SK-N-SH (cell line): Measurements from ENCODE around the gene SREBF2. TPM values are rescaled to one million over a fixed set of nuclear protein-coding genes. Genes with fewer than 3 reads are reported as not detected.

Experiments used
- CTCF ChIA-PET: fragments of 300-600, 350-600 bp; formaldehyde crosslinking; extraction: SDS; loops from one replicate; lab custom pipeline; 2021; lab: Yijun Ruan, JAX
- POLR2A ChIA-PET: fragments of 350-600 bp; sonication (Branson Sonifier 250); formaldehyde crosslinking; extraction: SDS; loops from one replicate; lab custom pipeline; 2020; ENCODE audit warnings: antibody characterized with exemption, inconsistent platforms; lab: Yijun Ruan, JAX
- DNase-seq: peaks from one replicate; pipeline ENCODE4 v3.0.0; 2012
- H2AFZ ChIP-seq: fragments of 200-600 bp; sonication (generic); 2 replicates; pipeline ENCODE4 v1.8.1; 2016; ENCODE audit warnings: antibody characterized with exemption, mild to moderate bottlenecking, low read depth
- H3F3A ChIP-seq: fragments of 200-600 bp; sonication (generic); replicated peaks from 2 replicates; pipeline ENCODE3; 2016; ENCODE audit warnings: antibody characterized with exemption, mild to moderate bottlenecking; ENCODE audit not compliant: insufficient read depth
- H3K27ac ChIP-seq, 2 experiments: fragments of 200-500 bp in 1 of 2; fragments of 200-600 bp in 1 of 2; sonication (Bioruptor generic) in 1 of 2; sonication (generic), shearing (Covaris generic) in 1 of 2; 2 replicates each; pipeline versions ENCODE4 v1.5.1 to v1.6.1; 2014 to 2016; ENCODE audit warnings: low read depth in 2 of 2, inconsistent platforms in 1 of 2, low read length in 1 of 2, mild to moderate bottlenecking in 1 of 2, mixed read lengths in 1 of 2
- H3K27me3 ChIP-seq: fragments of 200-600 bp; sonication (generic), shearing (Covaris generic); 2 replicates; pipeline ENCODE4 v1.6.1; 2016; ENCODE audit warnings: mixed run types; ENCODE audit not compliant: insufficient read depth
- H3K36me3 ChIP-seq, 2 experiments: fragments of 200-500 bp in 1 of 2; fragments of 200-600 bp in 1 of 2; sonication (Bioruptor generic) in 1 of 2; sonication (generic) in 1 of 2; replicated peaks in 1 of 2; 2 replicates each; pipeline versions ENCODE3 to v1.5.1; 2014 to 2016; ENCODE audit warnings: low read length in 1 of 2, mild to moderate bottlenecking in 1 of 2; ENCODE audit not compliant: insufficient read depth in 2 of 2, control insufficient read depth in 1 of 2
- H3K4me1 ChIP-seq, 2 experiments: fragments of 200-500 bp in 1 of 2; fragments of 200-600 bp in 1 of 2; sonication (Bioruptor generic) in 1 of 2; sonication (generic), shearing (Covaris generic) in 1 of 2; 2 replicates each; pipeline versions ENCODE4 v1.5.1 to v1.6.1; 2014 to 2016; ENCODE audit warnings: low read depth in 1 of 2, low read length in 1 of 2, mixed run types in 1 of 2; ENCODE audit not compliant: insufficient read depth in 2 of 2, control insufficient read depth in 1 of 2
- H3K4me2 ChIP-seq: fragments of 200-600 bp; sonication (generic), shearing (Covaris generic); 2 replicates; pipeline ENCODE4 v1.6.1; 2017; ENCODE audit warnings: mixed run types
- H3K4me3 ChIP-seq, 2 experiments: fragments of 200-500 bp in 1 of 2; fragments of 200-600 bp in 1 of 2; sonication (Bioruptor generic) in 1 of 2; sonication (generic), shearing (Covaris generic) in 1 of 2; 2 replicates each; pipeline versions ENCODE4 v1.5.1 to v1.8.1; 2014 to 2016; ENCODE audit warnings: low read depth in 2 of 2, inconsistent platforms in 1 of 2, low read length in 1 of 2, mild to moderate bottlenecking in 1 of 2, mixed read lengths in 1 of 2, moderate library complexity in 1 of 2
- H3K79me2 ChIP-seq: fragments of 200-600 bp; sonication (generic); 2 replicates; pipeline ENCODE4 v1.8.1; 2017; ENCODE audit warnings: mild to moderate bottlenecking; ENCODE audit not compliant: insufficient read depth
- H3K9ac ChIP-seq: fragments of 200-600 bp; sonication (generic); 2 replicates; pipeline ENCODE4 v1.6.1; 2017; ENCODE audit warnings: mixed run types
- H3K9me2 ChIP-seq: fragments of 200-600 bp; sonication (generic); 2 replicates; pipeline ENCODE4 v1.6.1; 2017; ENCODE audit warnings: mixed run types
- H3K9me3 ChIP-seq: fragments of 200-600 bp; sonication (generic); 2 replicates; pipeline ENCODE4 v1.6.1; 2017; ENCODE audit warnings: mixed run types, mild to moderate bottlenecking, moderate library complexity
- H4K20me1 ChIP-seq: fragments of 200-600 bp; sonication (generic); 2 replicates; pipeline ENCODE4 v1.6.1; 2017; ENCODE audit warnings: mild to moderate bottlenecking, mixed run types; ENCODE audit not compliant: insufficient read depth
- EZH2phosphoT487 ChIP-seq: fragments of 200-600 bp; sonication (generic); IDR thresholded peaks from 2 replicates; pipeline ENCODE4 v1.6.1; 2017; ENCODE audit warnings: low read depth, mixed run types, mild to moderate bottlenecking, antibody characterized with exemption, moderate library complexity, borderline replicate concordance
- FOSL2 ChIP-seq: IDR thresholded peaks from 2 replicates; pipeline ENCODE4 v1.4.0; 2012; ENCODE audit warnings: low read depth, mild to moderate bottlenecking, moderate library complexity, borderline replicate concordance
- FOXM1 ChIP-seq: IDR thresholded peaks from 2 replicates; pipeline ENCODE4 v1.4.0; 2012; ENCODE audit warnings: low read depth, mild to moderate bottlenecking
- MXI1 ChIP-seq: IDR thresholded peaks from 2 replicates; pipeline ENCODE4 v1.6.1; 2012; ENCODE audit warnings: mild to moderate bottlenecking, low read depth, low read length, improper control_type of control experiment
- NFIC ChIP-seq: IDR thresholded peaks from 2 replicates; pipeline ENCODE4 v1.4.0; 2012; ENCODE audit warnings: borderline replicate concordance
- NRF1 ChIP-seq: IDR thresholded peaks from 2 replicates; pipeline ENCODE4 v1.6.1; 2012; ENCODE audit warnings: low read depth, mild to moderate bottlenecking, low read length
- PBX3 ChIP-seq: IDR thresholded peaks from 2 replicates; pipeline ENCODE4; 2012
- POLR2AphosphoS5 ChIP-seq: IDR thresholded peaks from 2 replicates; pipeline ENCODE4 v1.6.1; 2012; ENCODE audit warnings: low read depth, low read length
- RCOR1 ChIP-seq: fragments of 150-350 bp; IDR thresholded peaks from 2 replicates; pipeline ENCODE4 v1.6.1; 2017; ENCODE audit warnings: antibody characterized with exemption, low read length
- REST ChIP-seq: IDR thresholded peaks from 2 replicates; pipeline ENCODE4 v1.6.1; 2012; ENCODE audit warnings: mild to moderate bottlenecking, low read depth, low read length, moderate library complexity
- RFX5 ChIP-seq: IDR thresholded peaks from 2 replicates; pipeline ENCODE4 v1.6.1; 2012; ENCODE audit warnings: mild to moderate bottlenecking, improper control_type of control experiment, low read length
- RXRA ChIP-seq: IDR thresholded peaks from 2 replicates; pipeline ENCODE4 v1.4.0; 2012; ENCODE audit warnings: low read depth, mild to moderate bottlenecking, borderline replicate concordance
- SMC3 ChIP-seq: IDR thresholded peaks from 2 replicates; pipeline ENCODE4 v1.6.1; 2012; ENCODE audit warnings: low read depth, low read length, improper control_type of control experiment
- TCF12 ChIP-seq: IDR thresholded peaks from 2 replicates; pipeline ENCODE4 v1.4.0; 2012
- TEAD4 ChIP-seq: IDR thresholded peaks from 2 replicates; pipeline ENCODE4 v1.4.0; 2012; ENCODE audit warnings: mild to moderate bottlenecking, borderline replicate concordance; ENCODE audit not compliant: insufficient read depth
- USF2 ChIP-seq: fragments of 150-350 bp; IDR thresholded peaks from 2 replicates; pipeline ENCODE4 v1.6.1; 2017; ENCODE audit warnings: antibody characterized with exemption, low read length, low read depth, borderline replicate concordance
- WGBS: methylation state at CpG from one replicate; pipeline ENCODE4 v1.1.6; 2017; ENCODE audit warnings: low lambda C conversion rate; 5-methylcytosine and 5-hydroxymethylcytosine counted together
- polyA plus RNA-seq, 3 experiments: library from polyadenylated mRNA; depleted of rRNA; stranded (reverse); fragments of >200 nt; gene quantifications; 2 replicates each; pipeline ENCODE4 v1.2.3, GENCODE V29; 2012

The SREBF2 gene
- polyA plus RNA-seq, 1 of the 3 experiments (the other 2 are of a cell fraction): 7.5 TPM

- peak; percentile 24; the same call in 1 of the 2 replicates for TF ChIP-seq NRF1
- TF ChIP-seq FOXM1: no peak
- TF ChIP-seq RFX5: peak; percentile 58; the same call in 1 of the 2 replicates
- TF ChIP-seq SMC3: no peak
- TF ChIP-seq FOSL2: no peak
- peak; percentile 45; the same call in 1 of the 2 replicates for TF ChIP-seq TCF12
- TF ChIP-seq EZH2phosphoT487: no peak
- TF ChIP-seq REST: no peak
- TF ChIP-seq NFIC: no peak
Observed at GRCh38 chr22:41832553-41833368, at the start of gene SREBF2 (continued).

DNA sequence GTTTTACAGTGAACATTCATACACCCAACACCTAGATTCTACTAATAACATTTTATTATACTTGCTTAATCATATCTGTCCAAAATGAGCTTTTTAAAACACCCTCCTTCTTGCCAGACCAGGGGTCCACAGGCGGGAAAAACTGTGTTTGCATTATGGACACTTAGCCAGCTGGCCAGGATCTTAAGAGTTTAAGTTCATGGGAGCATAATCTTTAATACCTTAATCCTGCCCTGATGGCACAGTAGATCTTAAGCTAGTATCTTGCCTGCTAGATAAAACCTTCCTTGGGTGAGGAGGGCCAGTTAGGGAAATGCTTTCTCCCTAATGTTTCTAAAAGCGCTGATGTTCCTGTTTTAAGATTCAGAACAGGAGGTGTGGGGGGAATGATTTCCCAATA lies 45.6 kb upstream of the SREBF2 start:
- Histone ChIP-seq H3K4me1 (no peaks in the 10 kb centered on the region), H3K9me2 (no peaks in the 10 kb centered on the region), H3K9me3 (no peaks in the 10 kb centered on the region), H4K20me1 (no peaks in the 10 kb centered on the region), H3K36me3 (no peaks in the 10 kb centered on the region), H3K4me2 (no peak overlapping the region), H3F3A (no peaks in the 10 kb centered on the region), H3K9ac (no peak overlapping the region), H2AFZ (no peak overlapping the region), H3K27ac (no peak overlapping the region), H3K27me3 (no peaks in the 10 kb centered on the region), H3K4me3 (no peak overlapping the region), H3K79me2 (no peaks in the 10 kb centered on the region)
- TF ChIP-seq FOXM1 (no peak), PBX3 (no peak), RCOR1 (no peak), TEAD4 (no peak), MXI1 (no peak), POLR2AphosphoS5 (no peak), FOSL2 (no peak), RXRA (no peak), USF2 (no peak)
- no peak for DNase-seq
- POLR2A ChIA-PET: no interaction called here
- WGBS: 80% methylated on average over 2 of the region's 2 CpGs
- CTCF ChIA-PET: interaction anchor here (0.8 to 1.4 kb wide), 2 partner anchors 42 to 90 kb away, joined by 3 to 4 read pairs; no protein-coding TSS in a partner anchor
